ENCODE results near the gene TRMT112.

DNA sequence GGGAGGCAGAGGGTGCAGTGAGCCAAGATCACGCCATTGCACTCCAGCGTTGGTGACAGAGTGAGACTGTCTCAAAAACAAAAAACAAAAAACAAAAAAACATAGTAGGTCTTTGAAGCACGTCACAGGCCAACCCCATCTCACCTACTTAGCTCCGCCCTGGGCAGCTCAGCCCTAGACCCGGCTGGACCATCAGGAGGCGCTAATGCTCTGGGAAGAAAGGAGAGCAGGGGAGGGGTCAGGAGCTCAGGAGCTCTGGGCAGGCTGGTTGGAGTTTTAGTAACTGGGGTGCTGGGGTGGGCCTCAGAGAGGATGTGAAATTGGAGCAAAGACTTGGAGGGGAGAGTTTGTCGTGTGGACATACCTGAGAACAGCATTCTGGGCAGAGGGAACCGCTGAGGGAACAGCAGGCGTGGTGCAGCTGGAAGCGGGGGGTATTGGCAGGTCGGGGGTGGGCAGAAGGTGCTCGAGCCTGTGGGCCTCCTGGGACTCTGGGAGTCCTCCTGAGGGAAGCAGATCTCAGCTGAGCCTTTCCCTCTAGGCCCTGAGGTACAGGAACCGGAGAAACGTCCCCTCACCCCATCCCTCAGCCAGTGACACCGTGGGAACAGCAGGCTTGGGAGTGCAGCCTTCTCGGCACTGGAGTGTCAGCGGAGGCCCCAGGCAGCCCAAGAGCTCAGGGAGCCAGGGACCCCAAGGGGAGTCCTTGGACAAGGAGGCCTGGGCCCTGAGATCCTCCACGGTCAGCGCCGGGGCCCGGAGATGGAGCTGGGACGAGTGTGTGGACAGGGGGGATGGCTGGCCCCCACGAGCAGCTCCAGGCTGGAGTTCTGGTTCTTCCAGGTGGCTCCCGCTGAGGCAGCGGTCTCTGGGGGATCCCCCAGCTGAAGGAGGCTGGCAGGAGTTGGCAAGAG lies 39.4 kb upstream of the TRMT112 start:
- TF ChIP-seq, protein P1, sequence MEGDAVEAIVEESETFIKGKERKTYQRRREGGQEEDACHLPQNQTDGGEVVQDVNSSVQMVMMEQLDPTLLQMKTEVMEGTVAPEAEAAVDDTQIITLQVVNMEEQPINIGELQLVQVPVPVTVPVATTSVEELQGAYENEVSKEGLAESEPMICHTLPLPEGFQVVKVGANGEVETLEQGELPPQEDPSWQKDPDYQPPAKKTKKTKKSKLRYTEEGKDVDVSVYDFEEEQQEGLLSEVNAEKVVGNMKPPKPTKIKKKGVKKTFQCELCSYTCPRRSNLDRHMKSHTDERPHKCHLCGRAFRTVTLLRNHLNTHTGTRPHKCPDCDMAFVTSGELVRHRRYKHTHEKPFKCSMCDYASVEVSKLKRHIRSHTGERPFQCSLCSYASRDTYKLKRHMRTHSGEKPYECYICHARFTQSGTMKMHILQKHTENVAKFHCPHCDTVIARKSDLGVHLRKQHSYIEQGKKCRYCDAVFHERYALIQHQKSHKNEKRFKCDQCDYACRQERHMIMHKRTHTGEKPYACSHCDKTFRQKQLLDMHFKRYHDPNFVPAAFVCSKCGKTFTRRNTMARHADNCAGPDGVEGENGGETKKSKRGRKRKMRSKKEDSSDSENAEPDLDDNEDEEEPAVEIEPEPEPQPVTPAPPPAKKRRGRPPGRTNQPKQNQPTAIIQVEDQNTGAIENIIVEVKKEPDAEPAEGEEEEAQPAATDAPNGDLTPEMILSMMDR (IDR thresholded peaks at IDR 0.05 in 2 of 3, conservative IDR thresholded peaks at IDR 0.05 in 1 of 3; ENCODE audit: control insufficient read depth in 2 of 3, extremely low read depth in 1 of 3, insufficient read depth in 1 of 3, low read depth in 3 of 3, low read length in 3 of 3): peak in 2 of 3 experiments; percentile 37 to 51; a peak in 5 of 6 replicates
- TF ChIP-seq ZZZ3 (IDR thresholded peaks at IDR 0.05; ENCODE audit: control insufficient read depth, insufficient read length, low read depth) (no peak), SRF (IDR thresholded peaks at IDR 0.05; ENCODE audit: low read depth in 2 of 2, low read length in 2 of 2) (no peak), NFYB (IDR thresholded peaks at IDR 0.05; ENCODE audit: insufficient read depth, low read depth, low read length) (no peak), FOS (IDR thresholded peaks at IDR 0.05; ENCODE audit: borderline replicate concordance, extremely low read depth, insufficient read length) (no peak), SMAD1 (IDR thresholded peaks at IDR 0.05; ENCODE audit: low read depth, partially characterized antibody) (no peak), RAD21 (IDR thresholded peaks at IDR 0.05; ENCODE audit: insufficient read depth, low read depth, low read length) (peak; percentile 47), MTA2 (IDR thresholded peaks at IDR 0.05; ENCODE audit: low read depth) (no peak), FOXK2 (IDR thresholded peaks at IDR 0.05) (no peak), CHD2 (IDR thresholded peaks at IDR 0.05; ENCODE audit: borderline replicate concordance, low read depth, low read length) (no peak), ETV6 (conservative IDR thresholded peaks at IDR 0.05 in 1 of 2, IDR thresholded peaks at IDR 0.05 in 1 of 2; ENCODE audit: borderline replicate concordance in 1 of 2, low read depth in 1 of 2) (no peak), TAF1 (IDR thresholded peaks at IDR 0.05; ENCODE audit: borderline replicate concordance, low read depth, low read length) (no peak)
- TF ChIP-seq, protein P2, sequence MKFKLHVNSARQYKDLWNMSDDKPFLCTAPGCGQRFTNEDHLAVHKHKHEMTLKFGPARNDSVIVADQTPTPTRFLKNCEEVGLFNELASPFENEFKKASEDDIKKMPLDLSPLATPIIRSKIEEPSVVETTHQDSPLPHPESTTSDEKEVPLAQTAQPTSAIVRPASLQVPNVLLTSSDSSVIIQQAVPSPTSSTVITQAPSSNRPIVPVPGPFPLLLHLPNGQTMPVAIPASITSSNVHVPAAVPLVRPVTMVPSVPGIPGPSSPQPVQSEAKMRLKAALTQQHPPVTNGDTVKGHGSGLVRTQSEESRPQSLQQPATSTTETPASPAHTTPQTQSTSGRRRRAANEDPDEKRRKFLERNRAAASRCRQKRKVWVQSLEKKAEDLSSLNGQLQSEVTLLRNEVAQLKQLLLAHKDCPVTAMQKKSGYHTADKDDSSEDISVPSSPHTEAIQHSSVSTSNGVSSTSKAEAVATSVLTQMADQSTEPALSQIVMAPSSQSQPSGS (IDR thresholded peaks at IDR 0.05; ENCODE audit: low read length): no peak

Measured in GM12878 (cell line).